ENCODE measurements around the gene MEPE. TPM values are rescaled to one million over a fixed set of nuclear protein-coding genes. Genes with fewer than 3 reads are reported as not detected.
A peak's percentile ranks its signal among the peaks of the same experiment; 100 is the strongest.

The MEPE gene
- total and polyA plus RNA-seq, 7 donors = not detected

DNA sequence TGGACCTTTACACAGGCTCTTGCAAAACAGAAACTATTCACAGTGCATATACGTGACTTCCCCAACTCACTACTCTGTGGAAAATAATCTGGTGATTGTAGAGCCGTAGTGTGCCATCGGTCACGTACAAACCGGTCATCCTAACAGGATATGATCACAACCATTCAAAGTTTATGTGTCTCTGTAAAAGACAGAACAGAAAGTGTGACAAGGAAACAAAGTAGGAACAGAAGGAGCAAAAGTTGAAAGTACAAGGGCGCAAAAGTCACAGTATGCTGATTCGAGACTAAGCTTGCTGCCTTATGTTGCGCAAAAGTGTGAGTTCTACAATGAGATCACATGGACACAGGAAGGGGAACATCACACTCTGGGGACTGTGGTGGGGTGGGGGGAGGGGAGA lies 18.6 kb downstream of the MEPE start:
- intact Hi-C loops (cut with DNase I) = loop anchor here (5.0 to 10.0 kb wide), 4 partner anchors 121 to 666 kb away; no protein-coding TSS in a partner anchor
- TF ChIP-seq, protein P1, sequence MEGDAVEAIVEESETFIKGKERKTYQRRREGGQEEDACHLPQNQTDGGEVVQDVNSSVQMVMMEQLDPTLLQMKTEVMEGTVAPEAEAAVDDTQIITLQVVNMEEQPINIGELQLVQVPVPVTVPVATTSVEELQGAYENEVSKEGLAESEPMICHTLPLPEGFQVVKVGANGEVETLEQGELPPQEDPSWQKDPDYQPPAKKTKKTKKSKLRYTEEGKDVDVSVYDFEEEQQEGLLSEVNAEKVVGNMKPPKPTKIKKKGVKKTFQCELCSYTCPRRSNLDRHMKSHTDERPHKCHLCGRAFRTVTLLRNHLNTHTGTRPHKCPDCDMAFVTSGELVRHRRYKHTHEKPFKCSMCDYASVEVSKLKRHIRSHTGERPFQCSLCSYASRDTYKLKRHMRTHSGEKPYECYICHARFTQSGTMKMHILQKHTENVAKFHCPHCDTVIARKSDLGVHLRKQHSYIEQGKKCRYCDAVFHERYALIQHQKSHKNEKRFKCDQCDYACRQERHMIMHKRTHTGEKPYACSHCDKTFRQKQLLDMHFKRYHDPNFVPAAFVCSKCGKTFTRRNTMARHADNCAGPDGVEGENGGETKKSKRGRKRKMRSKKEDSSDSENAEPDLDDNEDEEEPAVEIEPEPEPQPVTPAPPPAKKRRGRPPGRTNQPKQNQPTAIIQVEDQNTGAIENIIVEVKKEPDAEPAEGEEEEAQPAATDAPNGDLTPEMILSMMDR (IDR thresholded peaks at IDR 0.05) = no peak
- 77 to 92% (median 83%) methylated on average over 8 of the region's 8 CpGs for WGBS, 3 donors
- H3K4me3 ChIP-seq = no peak overlapping the region
- no peaks in the 10 kb centered on the region for H3K36me3 ChIP-seq (ENCODE audit: insufficient read depth in 1 of 2, low read depth in 1 of 2)
- no peak overlapping the region for H3K27ac ChIP-seq
- no peaks in the 10 kb centered on the region for H3K9me3 ChIP-seq
- DNase-seq = no peak
- peak in 2 of 4 donors; percentile 28 to 33 for ATAC-seq
- no peaks in the 10 kb centered on the region for H3K27me3 ChIP-seq (ENCODE audit: insufficient read depth in 3 of 3, low read length in 2 of 3)
- H3K4me1 ChIP-seq = no peaks in the 10 kb centered on the region

DNA sequence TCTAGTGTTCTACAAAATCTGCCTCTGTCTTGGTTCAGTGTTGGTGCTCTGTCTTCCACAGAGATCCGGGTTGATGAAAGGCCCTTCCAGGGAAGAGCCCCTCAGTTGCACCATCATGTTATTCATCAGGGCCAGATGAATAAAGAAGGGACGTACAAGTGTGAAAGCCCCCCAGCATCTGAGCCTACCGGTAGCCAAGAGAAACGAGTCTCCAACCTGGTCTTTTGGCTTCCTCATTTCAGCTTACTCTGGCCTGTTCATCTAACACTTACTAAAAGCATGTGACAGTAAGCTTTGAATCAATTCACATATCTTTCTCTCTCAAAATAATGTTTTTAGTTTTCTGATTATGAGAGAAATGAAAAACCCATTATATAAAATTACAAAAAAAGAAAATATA lies 19.2 kb downstream of the MEPE start:
- Histone ChIP-seq H3K4me3 (no peak overlapping the region), H3K9me3 (no peaks in the 10 kb centered on the region), H3K36me3 (ENCODE audit: insufficient read depth in 1 of 2, low read depth in 1 of 2) (no peaks in the 10 kb centered on the region), H3K27ac (no peak overlapping the region), H3K27me3 (ENCODE audit: insufficient read depth in 3 of 3, low read length in 2 of 3) (no peaks in the 10 kb centered on the region), H3K4me1 (no peaks in the 10 kb centered on the region)
- ATAC-seq (no peak), DNase-seq (no peak)
- WGBS, 3 donors = 73 to 90% (median 80%) methylated on average over 4 of the region's 4 CpGs
- intact Hi-C loops (cut with DNase I) = loop anchor here (2.0 to 10.0 kb wide), 5 partner anchors 120 to 665 kb away; no protein-coding TSS in a partner anchor
- TF ChIP-seq, protein P1 (IDR thresholded peaks at IDR 0.05) = no peak

DNA sequence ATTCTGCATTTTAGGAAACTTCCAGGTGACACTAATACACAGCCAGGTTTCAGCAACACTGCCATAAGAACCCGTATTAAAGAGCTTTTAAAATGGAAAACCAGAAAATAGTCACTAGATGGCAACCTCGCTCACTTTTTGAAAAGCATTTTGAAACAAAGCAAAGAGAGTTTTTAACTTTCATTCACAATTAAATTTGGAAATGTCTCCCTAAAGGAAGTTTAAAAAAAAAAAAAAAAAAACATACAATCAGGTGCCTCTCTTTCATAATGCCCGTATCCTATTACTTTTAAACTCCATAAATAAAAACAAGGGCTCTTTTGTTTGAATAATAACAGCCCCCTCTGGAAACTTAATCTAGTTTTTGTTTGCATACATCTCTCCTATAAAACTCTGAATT lies 20.3 kb downstream of the MEPE start:
- DNase-seq = no peak
- intact Hi-C loops (cut with DNase I) = loop anchor here (2.0 to 10.0 kb wide), 5 partner anchors 119 to 664 kb away; no protein-coding TSS in a partner anchor
- no peaks in the 10 kb centered on the region for H3K4me1 ChIP-seq
- no peaks in the 10 kb centered on the region for H3K27me3 ChIP-seq (ENCODE audit: insufficient read depth in 3 of 3, low read length in 2 of 3)
- no peaks in the 10 kb centered on the region for H3K9me3 ChIP-seq
- no peaks in the 10 kb centered on the region for H3K36me3 ChIP-seq (ENCODE audit: insufficient read depth in 1 of 2, low read depth in 1 of 2)
- no peak overlapping the region for H3K4me3 ChIP-seq
- 5 to 11% (median 6%) methylated on average over 3 of the region's 3 CpGs for WGBS, 3 donors
- H3K27ac ChIP-seq = no peak overlapping the region
- peak in 1 of 4 donors; percentile 55 for ATAC-seq
- TF ChIP-seq, protein P1 (IDR thresholded peaks at IDR 0.05) = peak; percentile 42

DNA sequence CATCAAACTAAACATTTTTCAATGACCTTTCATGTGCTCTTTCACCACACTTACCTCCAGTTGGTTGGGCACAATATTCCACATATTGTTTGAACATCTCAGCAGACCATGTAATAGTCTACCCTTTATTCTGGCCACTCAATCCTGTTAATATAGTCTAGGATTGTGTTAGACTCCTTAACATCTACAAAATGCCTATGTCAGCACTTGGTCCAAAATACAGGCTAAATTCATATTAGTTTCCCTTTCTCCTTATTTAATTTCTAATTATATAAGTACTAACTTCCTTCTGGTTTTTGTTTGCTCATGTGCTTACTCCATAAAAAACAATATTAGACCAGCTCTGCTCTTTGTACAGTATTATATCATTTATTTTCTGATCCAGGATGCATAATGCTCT lies 21.1 kb downstream of the MEPE start:
- Histone ChIP-seq H3K27ac (no peak overlapping the region), H3K36me3 (ENCODE audit: insufficient read depth in 1 of 2, low read depth in 1 of 2) (no peaks in the 10 kb centered on the region), H3K9me3 (no peaks in the 10 kb centered on the region), H3K4me1 (no peaks in the 10 kb centered on the region), H3K27me3 (ENCODE audit: insufficient read depth in 3 of 3, low read length in 2 of 3) (peaks cover 0 to 2% (median 0%) of the 10 kb centered on the region in 3 donors), H3K4me3 (no peak overlapping the region)
- DNase-seq (no peak), ATAC-seq (no peak)
- TF ChIP-seq, protein P1 (IDR thresholded peaks at IDR 0.05) = no peak
- intact Hi-C loops (cut with DNase I) = loop anchor here (2.0 to 10.0 kb wide), 5 partner anchors 118 to 663 kb away; no protein-coding TSS in a partner anchor

DNA sequence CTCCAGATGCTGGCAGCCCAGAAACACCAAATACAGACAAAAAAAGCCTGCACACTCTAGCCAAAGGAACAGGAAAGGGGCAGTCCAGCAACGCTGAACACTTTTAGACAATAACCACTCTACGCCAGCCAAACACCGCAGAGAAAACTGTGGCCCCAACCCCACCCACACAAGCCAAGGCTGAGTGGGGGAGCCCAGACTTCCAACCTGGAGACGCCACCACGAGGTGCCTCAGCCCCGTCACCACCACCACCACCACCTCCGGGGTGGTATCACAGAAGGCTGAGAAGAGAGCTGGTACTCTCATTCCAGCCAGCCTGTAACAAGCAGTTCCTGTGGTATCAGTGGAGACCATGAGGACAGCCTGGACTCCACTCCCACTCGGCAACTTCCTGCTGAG lies 22.8 kb downstream of the MEPE start:
- TF ChIP-seq, protein P1 (IDR thresholded peaks at IDR 0.05) = no peak
- 71 to 76% (median 74%) methylated on average over 8 of the region's 8 CpGs for WGBS, 3 donors
- H3K4me3 ChIP-seq = no peak overlapping the region
- H3K27me3 ChIP-seq (ENCODE audit: insufficient read depth in 3 of 3, low read length in 2 of 3) = peaks cover 0 to 2% (median 0%) of the 10 kb centered on the region in 3 donors
- no peaks in the 10 kb centered on the region for H3K36me3 ChIP-seq (ENCODE audit: insufficient read depth in 1 of 2, low read depth in 1 of 2)
- intact Hi-C loops (cut with DNase I) = loop anchor here in 1 of 2 donors (10.0 kb wide), 1 partner anchor 659 kb away; no protein-coding TSS in a partner anchor
- H3K27ac ChIP-seq = no peak overlapping the region
- ATAC-seq (no peak), DNase-seq (no peak)
- no peaks in the 10 kb centered on the region for H3K4me1 ChIP-seq
- no peaks in the 10 kb centered on the region for H3K9me3 ChIP-seq
